CD8-positive, alpha-beta memory T cell (primary cell): ENCODE measurements around the gene SUGP2. TPM values are rescaled to one million over a fixed set of nuclear protein-coding genes. Genes with fewer than 3 reads are reported as not detected.

Experiments used
- CTCF ChIA-PET: fragments of 350-600 bp; sonication (Branson Sonifier 250); formaldehyde crosslinking; loops from one replicate; lab custom pipeline; 2021; ENCODE audit warnings: antibody characterized with exemption; lab: Charles Lee
- POLR2A ChIA-PET: fragments of 350-600 bp; sonication (Branson Sonifier 250); formaldehyde crosslinking; loops from one replicate; lab custom pipeline; 2021; ENCODE audit warnings: antibody characterized with exemption; lab: Charles Lee
- DNase-seq, 5 donors: peaks; one replicate each; pipeline versions ENCODE4 v3.0.0 to v3.0.0-alpha.2; 2020 to 2022; ENCODE audit warnings: mixed read lengths in 1 of 5
- H3K27ac ChIP-seq: one replicate; pipeline ENCODE4 v1.7.0; 2013; ENCODE audit warnings: low read depth, mild to moderate bottlenecking, low read length, moderate library complexity
- H3K27me3 ChIP-seq: 2 replicates; pipeline ENCODE4 v1.7.0; 2013; ENCODE audit warnings: low read length, mild to moderate bottlenecking; ENCODE audit not compliant: insufficient read depth, poor library complexity, severe bottlenecking
- H3K36me3 ChIP-seq: 2 replicates; pipeline ENCODE4 v1.7.0; 2013; ENCODE audit warnings: mild to moderate bottlenecking, low read length, moderate library complexity; ENCODE audit not compliant: insufficient read depth
- H3K4me1 ChIP-seq: 2 replicates; pipeline ENCODE4 v1.7.0; 2013; ENCODE audit warnings: mild to moderate bottlenecking, low read length, moderate library complexity; ENCODE audit not compliant: insufficient read depth
- H3K4me3 ChIP-seq: 2 replicates; pipeline ENCODE4 v1.7.0; 2013; ENCODE audit warnings: mild to moderate bottlenecking, low read length
- H3K9me3 ChIP-seq: 2 replicates; pipeline ENCODE4 v1.7.0; 2013; ENCODE audit warnings: mild to moderate bottlenecking, low read length
- H3K27ac Mint-ChIP-seq, 8 donors: one replicate each; pipeline ENCODE4 v1.8.0; 2020 to 2021; ENCODE audit warnings: mixed read lengths in 8 of 8, mild to moderate bottlenecking in 6 of 8, inconsistent platforms in 3 of 8, moderate library complexity in 3 of 8
- H3K27me3 Mint-ChIP-seq, 2 donors: one replicate each; pipeline ENCODE4 v1.8.0; 2020 to 2021; ENCODE audit warnings: mixed read lengths in 2 of 2, mild to moderate bottlenecking in 1 of 2, moderate library complexity in 1 of 2
- H3K36me3 Mint-ChIP-seq, 3 donors: one replicate each; pipeline ENCODE4 v1.8.0; 2020 to 2021; ENCODE audit warnings: mixed read lengths in 3 of 3, inconsistent platforms in 1 of 3, mild to moderate bottlenecking in 1 of 3
- H3K4me1 Mint-ChIP-seq, 3 donors: one replicate each; pipeline ENCODE4 v1.8.0; 2020 to 2021; ENCODE audit warnings: mixed read lengths in 3 of 3, inconsistent platforms in 1 of 3, mild to moderate bottlenecking in 1 of 3
- H3K4me3 Mint-ChIP-seq, 7 donors: one replicate each; pipeline ENCODE4 v1.8.0; 2020 to 2021; ENCODE audit warnings: mixed read lengths in 7 of 7, mild to moderate bottlenecking in 6 of 7, moderate library complexity in 4 of 7, inconsistent platforms in 2 of 7
- H3K9me3 Mint-ChIP-seq, 5 donors: one replicate each; pipeline ENCODE4 v1.8.0; 2020 to 2022; ENCODE audit warnings: mixed read lengths in 5 of 5, mild to moderate bottlenecking in 3 of 5, moderate library complexity in 2 of 5, inconsistent platforms in 1 of 5
- polyA plus RNA-seq: library from polyadenylated mRNA; unstranded; fragments of 300-500 nt; fragmentation: Illumina TruSeq; gene quantifications from one replicate; pipeline ENCODE4 v1.2.3, GENCODE V29; 2021
- total RNA-seq, 2 experiments: library from RNA; stranded (reverse); gene quantifications; one replicate each; pipeline ENCODE4 v1.2.3, GENCODE V29; 2021

The SUGP2 gene
- total and polyA plus RNA-seq, 3 experiments from 2014 or later: 10.0 to 81.2 (median 77.6) TPM

DNA sequence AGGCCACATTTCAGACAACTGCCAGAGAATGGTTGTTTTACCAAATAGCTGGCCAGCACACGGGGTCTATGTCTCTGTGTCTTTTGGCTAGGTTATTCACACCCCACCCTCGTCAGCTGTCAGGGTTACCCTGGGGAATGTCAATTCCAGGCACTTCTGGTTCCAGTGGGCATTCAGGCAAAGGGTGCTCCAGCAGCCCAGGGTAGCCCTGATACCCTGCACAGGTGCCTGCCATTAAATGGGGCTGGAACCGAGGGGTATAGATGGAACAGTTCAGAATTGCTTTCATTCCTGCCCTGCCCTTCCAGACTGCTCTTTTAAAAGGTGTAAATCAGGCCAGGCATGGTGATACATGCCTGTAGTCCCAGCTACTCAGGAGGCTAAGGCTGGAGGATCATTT lies 49.1 kb downstream of the SUGP2 start:
- H3K4me3 Mint-ChIP-seq: no peak overlapping the region
- Histone ChIP-seq H3K27me3 (peaks cover 8% of the 10 kb centered on the region), H3K4me1 (no peaks in the 10 kb centered on the region), H3K4me3 (no peak overlapping the region), H3K27ac (no peak overlapping the region), H3K9me3 (no peaks in the 10 kb centered on the region), H3K36me3 (no peaks in the 10 kb centered on the region)
- H3K4me1 Mint-ChIP-seq: no peaks in the 10 kb centered on the region
- DNase-seq: no peak
- H3K27ac Mint-ChIP-seq: no peak overlapping the region
- ChIA-PET CTCF (no interaction called here), POLR2A (no interaction called here)
- no peaks in the 10 kb centered on the region for H3K36me3 Mint-ChIP-seq
- H3K27me3 Mint-ChIP-seq: peaks cover 13 to 17% of the 10 kb centered on the region in 2 donors
- H3K9me3 Mint-ChIP-seq: no peaks in the 10 kb centered on the region

DNA sequence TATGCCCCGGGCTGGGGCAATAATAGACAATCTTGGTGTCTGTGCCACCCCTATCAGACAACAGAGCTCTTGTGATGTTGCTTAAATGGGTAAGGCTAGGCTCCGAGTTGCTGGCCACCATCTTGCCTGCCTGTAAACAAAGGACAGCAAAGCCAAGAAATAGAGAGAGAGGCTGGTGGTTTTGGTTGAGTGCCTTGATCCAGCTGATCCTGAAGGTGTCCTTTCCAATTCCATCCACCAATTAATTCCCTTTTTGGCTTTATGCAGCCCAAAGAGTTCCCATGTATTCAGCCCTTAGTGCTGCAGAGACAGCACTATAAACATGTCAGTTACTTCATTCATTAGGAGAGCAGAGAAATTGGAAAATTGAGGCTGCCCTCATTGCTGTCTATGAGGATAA lies 50.6 kb downstream of the SUGP2 start:
- H3K4me3 Mint-ChIP-seq: no peak overlapping the region
- CTCF ChIA-PET: no interaction called here
- no peak overlapping the region for H3K27ac ChIP-seq
- no peak for DNase-seq
- H3K27ac Mint-ChIP-seq: no peak overlapping the region
- H3K36me3 Mint-ChIP-seq: no peaks in the 10 kb centered on the region
- no peak overlapping the region for H3K4me3 ChIP-seq
- H3K27me3 ChIP-seq: peaks cover 8% of the 10 kb centered on the region
- no peaks in the 10 kb centered on the region for H3K9me3 Mint-ChIP-seq
- no peaks in the 10 kb centered on the region for H3K4me1 Mint-ChIP-seq
- no peaks in the 10 kb centered on the region for H3K36me3 ChIP-seq
- H3K27me3 Mint-ChIP-seq: peaks cover 17 to 19% of the 10 kb centered on the region in 2 donors
- POLR2A ChIA-PET: no interaction called here
- H3K9me3 ChIP-seq: no peaks in the 10 kb centered on the region
- no peaks in the 10 kb centered on the region for H3K4me1 ChIP-seq

- Histone ChIP-seq H3K9me3 (no peaks in the 10 kb centered on the region), H3K27me3 (peaks cover 5% of the 10 kb centered on the region), H3K4me3 (no peak overlapping the region), H3K27ac (no peak overlapping the region), H3K4me1 (no peaks in the 10 kb centered on the region), H3K36me3 (no peaks in the 10 kb centered on the region)
- Mint-ChIP-seq H3K27me3 (peaks cover 12 to 22% of the 10 kb centered on the region in 2 donors), H3K36me3 (no peaks in the 10 kb centered on the region), H3K9me3 (no peaks in the 10 kb centered on the region), H3K4me3 (no peak overlapping the region), H3K27ac (peak overlapping the region in 1 of 8 donors; percentile 15), H3K4me1 (no peaks in the 10 kb centered on the region)
- CTCF ChIA-PET: no interaction called here
- POLR2A ChIA-PET: interaction anchor here (0.6 kb wide), 1 partner anchor 28 kb away, joined by 6 read pairs; no protein-coding TSS in a partner anchor
- DNase-seq: no peak
Measured at GRCh38 chr19:18980432-18981020, 52.8 kb downstream of the SUGP2 start.

GRCh38 chr19:18978616-18979015 lies 54.7 kb downstream of the SUGP2 start:
- H3K9me3 ChIP-seq: no peaks in the 10 kb centered on the region
- H3K9me3 Mint-ChIP-seq: no peaks in the 10 kb centered on the region
- H3K36me3 ChIP-seq: no peaks in the 10 kb centered on the region
- H3K27ac ChIP-seq: no peak overlapping the region
- no peak overlapping the region for H3K4me3 Mint-ChIP-seq
- H3K4me3 ChIP-seq: no peak overlapping the region
- no peaks in the 10 kb centered on the region for H3K4me1 Mint-ChIP-seq
- no peaks in the 10 kb centered on the region for H3K36me3 Mint-ChIP-seq
- POLR2A ChIA-PET: no interaction called here
- H3K27me3 ChIP-seq: no peaks in the 10 kb centered on the region
- H3K27ac Mint-ChIP-seq: no peak overlapping the region
- no peaks in the 10 kb centered on the region for H3K4me1 ChIP-seq
- peaks cover 8 to 22% of the 10 kb centered on the region in 2 donors for H3K27me3 Mint-ChIP-seq
- no peak for DNase-seq
- CTCF ChIA-PET: no interaction called here

DNA sequence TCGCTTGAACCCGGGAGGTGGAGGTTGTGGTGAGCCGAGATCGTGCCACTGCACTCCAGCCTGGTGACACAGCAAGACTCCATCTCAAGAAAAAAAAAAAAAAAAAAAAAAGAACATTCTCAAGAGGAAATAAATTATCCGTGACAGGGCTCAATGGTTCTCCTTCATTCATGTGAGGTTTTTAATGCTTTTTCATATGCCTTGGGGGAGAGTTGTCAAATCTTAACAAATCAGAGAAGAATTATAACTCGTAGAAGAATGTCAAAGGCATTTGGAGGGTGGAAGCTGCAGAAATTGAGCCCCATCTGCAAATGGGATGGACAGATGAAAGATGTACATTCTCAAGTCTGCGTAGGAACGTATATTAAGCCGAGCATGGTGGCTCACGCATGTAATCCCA lies 57.4 kb downstream of the SUGP2 start:
- no peaks in the 10 kb centered on the region for H3K36me3 Mint-ChIP-seq
- no peaks in the 10 kb centered on the region for H3K9me3 Mint-ChIP-seq
- CTCF ChIA-PET: no interaction called here

GRCh38 chr19:18975011-18975410 lies 58.3 kb downstream of the SUGP2 start:
- H3K27me3 ChIP-seq: no peaks in the 10 kb centered on the region
- H3K4me1 ChIP-seq: no peaks in the 10 kb centered on the region
- Mint-ChIP-seq H3K9me3 (no peaks in the 10 kb centered on the region), H3K4me1 (no peaks in the 10 kb centered on the region), H3K27me3 (peaks cover 9 to 28% of the 10 kb centered on the region in 2 donors), H3K27ac (no peak overlapping the region), H3K36me3 (no peaks in the 10 kb centered on the region), H3K4me3 (no peak overlapping the region)
- no peak for DNase-seq
- no peaks in the 10 kb centered on the region for H3K36me3 ChIP-seq
- ChIA-PET CTCF (no interaction called here), POLR2A (no interaction called here)
- no peaks in the 10 kb centered on the region for H3K9me3 ChIP-seq
- no peak overlapping the region for H3K4me3 ChIP-seq
- no peak overlapping the region for H3K27ac ChIP-seq

More for the DNA sequence above, 57.4 kb downstream of the SUGP2 start:
- Histone ChIP-seq H3K36me3 (no peaks in the 10 kb centered on the region), H3K9me3 (no peaks in the 10 kb centered on the region), H3K27me3 (no peaks in the 10 kb centered on the region), H3K4me1 (no peaks in the 10 kb centered on the region), H3K27ac (no peak overlapping the region), H3K4me3 (no peak overlapping the region)
- no peak overlapping the region for H3K4me3 Mint-ChIP-seq
- no peaks in the 10 kb centered on the region for H3K4me1 Mint-ChIP-seq
- POLR2A ChIA-PET: no interaction called here
- peaks cover 6 to 24% of the 10 kb centered on the region in 2 donors for H3K27me3 Mint-ChIP-seq
- no peak overlapping the region for H3K27ac Mint-ChIP-seq
- DNase-seq: no peak

- H3K4me1 ChIP-seq: no peaks in the 10 kb centered on the region
- Mint-ChIP-seq H3K4me3 (no peak overlapping the region), H3K4me1 (no peaks in the 10 kb centered on the region), H3K9me3 (peaks cover 0 to 3% (median 0%) of the 10 kb centered on the region in 5 donors), H3K27ac (no peak overlapping the region), H3K27me3 (peaks cover 14 to 23% of the 10 kb centered on the region in 2 donors), H3K36me3 (no peaks in the 10 kb centered on the region)
- no peak overlapping the region for H3K27ac ChIP-seq
- H3K9me3 ChIP-seq: no peaks in the 10 kb centered on the region
- CTCF ChIA-PET: no interaction called here
- H3K36me3 ChIP-seq: no peaks in the 10 kb centered on the region
- no peak overlapping the region for H3K4me3 ChIP-seq
- no peaks in the 10 kb centered on the region for H3K27me3 ChIP-seq
- DNase-seq: no peak
- POLR2A ChIA-PET: no interaction called here
Measured at GRCh38 chr19:18972851-18973250, 60.5 kb downstream of the SUGP2 start.

- no peak for DNase-seq
- Mint-ChIP-seq H3K27ac (no peak overlapping the region), H3K4me3 (no peak overlapping the region), H3K9me3 (peaks cover 0 to 3% (median 0%) of the 10 kb centered on the region in 5 donors), H3K4me1 (no peaks in the 10 kb centered on the region), H3K27me3 (peaks cover 14 to 27% of the 10 kb centered on the region in 2 donors), H3K36me3 (no peaks in the 10 kb centered on the region)
- no peaks in the 10 kb centered on the region for H3K36me3 ChIP-seq
- no peaks in the 10 kb centered on the region for H3K9me3 ChIP-seq
- ChIA-PET POLR2A (no interaction called here), CTCF (no interaction called here)
- no peaks in the 10 kb centered on the region for H3K4me1 ChIP-seq
- H3K27ac ChIP-seq: no peak overlapping the region
- H3K4me3 ChIP-seq: no peak overlapping the region
- H3K27me3 ChIP-seq: no peaks in the 10 kb centered on the region
Measured at GRCh38 chr19:18972301-18972811, 61.0 kb downstream of the SUGP2 start.
